ENCODE data around the gene SLC39A10. TPM values are rescaled to one million over a fixed set of nuclear protein-coding genes. Genes with fewer than 3 reads are reported as not detected.

SLC39A10 gene
- 10 to 100 TPM; 32.7 to 54.1 (median 47.5) TPM for polyA plus RNA-seq (ENCODE audit: insufficient read depth in 1 of 5, insufficient read length in 5 of 5, low replicate concordance in 1 of 5)
- long read RNA-seq, donor 1, partial matches to known transcripts, result 20 of 22 reads
- long read RNA-seq, donor 1, other reads (novel, unspliced or antisense), result 0 of 22 reads
- long read RNA-seq, donor 2, full-length matches to known transcripts, result 3 of 15 reads
- long read RNA-seq, donor 2, partial matches to known transcripts, result 12 of 15 reads
- long read RNA-seq, donor 2, other reads (novel, unspliced or antisense), result 0 of 15 reads
- long read RNA-seq, donor 3, full-length matches to known transcripts, result 1 of 10 reads
- long read RNA-seq, donor 3, partial matches to known transcripts, result 9 of 10 reads
- long read RNA-seq, donor 3, other reads (novel, unspliced or antisense), result 0 of 10 reads
- long read RNA-seq, donor 4, partial matches to known transcripts, result 7 of 7 reads
- long read RNA-seq, donor 4, other reads (novel, unspliced or antisense), result 0 of 7 reads
- long read RNA-seq, donor 5, full-length matches to known transcripts, result 3 of 13 reads
- long read RNA-seq, donor 5, partial matches to known transcripts, result 10 of 13 reads
- long read RNA-seq, donor 5, other reads (novel, unspliced or antisense), result 0 of 13 reads
- long read RNA-seq, donor 6, full-length matches to known transcripts, result 6 of 81 reads
- long read RNA-seq, donor 6, partial matches to known transcripts, result 75 of 81 reads
- long read RNA-seq, donor 6, other reads (novel, unspliced or antisense), result 0 of 81 reads
- long read RNA-seq, donor 7, full-length matches to known transcripts, result 5 of 5 reads
- long read RNA-seq, donor 7, partial matches to known transcripts, result 0 of 5 reads
- long read RNA-seq, donor 7, other reads (novel, unspliced or antisense), result 0 of 5 reads
- long read RNA-seq, donor 8, full-length matches to known transcripts, result 1 of 6 reads
- long read RNA-seq, donor 8, partial matches to known transcripts, result 5 of 6 reads
- long read RNA-seq, donor 8, other reads (novel, unspliced or antisense), result 0 of 6 reads

GRCh38 chr2:195656859-195657633 is at the start of gene SLC39A10:
Gene SLC39A10 (plus strand): TSS chr2:195657226. CDS start chr2:195680043, 22,817 bp downstream.
- DNase-seq, result peak; percentile 99 to 100

GRCh38 chr2:195608768-195609454 is 48.1 kb upstream of the SLC39A10 start:
- no peak for DNase-seq

GRCh38 chr2:195610717-195611116 is 46.3 kb upstream of the SLC39A10 start:
- no peak for DNase-seq

- peak; percentile 43 for DNase-seq
These were observed 44.2 kb upstream of the SLC39A10 start for GRCh38 chr2:195612611-195613495.

- no peak for DNase-seq
These were observed 43.1 kb upstream of the SLC39A10 start for GRCh38 chr2:195613922-195614321.

GRCh38 chr2:195619590-195619989 is 37.4 kb upstream of the SLC39A10 start:
- DNase-seq, result no peak

GRCh38 chr2:195620501-195620900 is 36.5 kb upstream of the SLC39A10 start:
- DNase-seq, result no peak

- no peak for DNase-seq
These were observed 34.1 kb upstream of the SLC39A10 start for GRCh38 chr2:195622966-195623365.

- DNase-seq, result no peak
These were observed 30.5 kb upstream of the SLC39A10 start for GRCh38 chr2:195626507-195626906.

GRCh38 chr2:195628666-195629065 is 28.4 kb upstream of the SLC39A10 start:
- no peak for DNase-seq

GRCh38 chr2:195632856-195633572 is 24.0 kb upstream of the SLC39A10 start:
- no peak for DNase-seq

- DNase-seq, result no peak
These were observed 23.5 kb upstream of the SLC39A10 start for GRCh38 chr2:195633573-195633870.

GRCh38 chr2:195633974-195634373 is 23.1 kb upstream of the SLC39A10 start:
- no peak for DNase-seq

- no peak for DNase-seq
These were observed 20.1 kb upstream of the SLC39A10 start for GRCh38 chr2:195636890-195637289.

GRCh38 chr2:195638750-195639149 is 18.3 kb upstream of the SLC39A10 start:
- no peak for DNase-seq

- DNase-seq, result no peak
These were observed 17.7 kb upstream of the SLC39A10 start for GRCh38 chr2:195639238-195639858.

GRCh38 chr2:195639959-195640358 is 17.1 kb upstream of the SLC39A10 start:
- DNase-seq, result no peak

- no peak for DNase-seq
These were observed 14.9 kb upstream of the SLC39A10 start for GRCh38 chr2:195642027-195642678.
